Measurements from ENCODE around the gene TTC39B. TPM values are rescaled to one million over a fixed set of nuclear protein-coding genes. Genes with fewer than 3 reads are reported as not detected.

TTC39B gene
- total RNA-seq, 1 donor from 2014 or later = 6.2 TPM

DNA sequence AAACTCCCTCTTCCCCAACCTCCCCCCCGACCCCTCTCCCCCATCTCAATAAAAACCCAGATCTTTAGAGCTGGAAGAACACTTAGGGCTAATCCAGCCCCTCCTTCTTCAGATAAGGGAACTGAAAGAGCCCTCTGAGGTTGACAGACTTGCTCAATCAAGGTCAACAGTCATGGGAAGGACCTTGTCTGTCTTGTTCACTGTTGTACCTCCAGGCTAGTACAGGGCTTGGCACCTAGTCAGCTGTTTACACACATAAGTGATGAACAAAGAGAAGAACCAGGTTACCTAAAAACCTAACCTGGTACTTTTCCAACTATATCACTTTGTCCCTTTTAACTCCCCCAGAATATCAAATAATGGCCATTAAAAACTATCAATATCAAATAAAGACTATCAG is 2.4 kb downstream of the TTC39B start:
- no peak for DNase-seq (ENCODE audit: low read depth)

DNA sequence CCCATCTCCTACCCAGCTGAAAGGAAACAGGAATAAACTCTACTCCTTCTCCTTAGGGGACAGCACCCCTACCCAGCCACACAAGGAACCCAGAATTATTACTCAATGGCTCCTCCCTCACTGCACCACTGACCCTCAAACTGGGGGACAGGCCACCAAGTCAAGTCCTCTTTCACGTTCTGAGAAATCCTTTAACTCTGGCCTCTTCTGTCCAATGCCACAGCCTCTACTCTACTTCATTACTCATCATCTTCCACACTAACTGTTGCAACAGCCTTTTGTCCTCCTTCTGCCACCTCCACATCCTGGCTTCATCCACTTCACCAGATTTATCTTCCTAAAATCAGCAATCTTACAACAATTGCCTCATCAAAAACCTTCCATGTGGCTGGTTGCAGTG is 6.8 kb downstream of the TTC39B start:
- no peak for DNase-seq (ENCODE audit: low read depth)

DNA sequence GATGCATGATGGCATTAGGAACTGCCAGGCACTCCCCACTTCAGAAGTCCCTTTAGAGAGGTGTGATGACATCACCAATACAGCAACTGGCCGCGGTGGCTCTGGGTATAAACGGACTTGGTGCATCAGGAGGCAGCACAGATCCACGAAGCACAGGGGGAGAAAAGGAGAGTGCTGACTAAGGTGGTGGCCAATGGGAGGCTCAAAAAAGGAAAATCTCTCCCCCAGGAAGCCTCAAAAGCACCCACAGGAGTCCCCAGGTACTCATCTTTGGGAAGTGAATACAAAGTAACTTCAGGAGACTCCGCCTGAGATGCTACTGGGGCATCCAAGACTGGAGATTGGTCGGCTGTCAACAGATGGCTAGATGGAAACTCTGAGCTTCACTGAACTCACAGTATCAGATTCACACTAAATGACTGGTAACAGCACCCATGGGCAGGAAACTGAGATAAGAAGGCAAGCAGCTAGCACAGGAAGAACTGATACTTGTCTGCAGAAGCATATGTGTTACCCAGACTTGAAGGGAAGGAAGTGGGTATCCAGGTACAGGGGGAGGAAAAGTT is 7.6 kb downstream of the TTC39B start:
- DNase-seq (ENCODE audit: low read depth) = no peak

DNA sequence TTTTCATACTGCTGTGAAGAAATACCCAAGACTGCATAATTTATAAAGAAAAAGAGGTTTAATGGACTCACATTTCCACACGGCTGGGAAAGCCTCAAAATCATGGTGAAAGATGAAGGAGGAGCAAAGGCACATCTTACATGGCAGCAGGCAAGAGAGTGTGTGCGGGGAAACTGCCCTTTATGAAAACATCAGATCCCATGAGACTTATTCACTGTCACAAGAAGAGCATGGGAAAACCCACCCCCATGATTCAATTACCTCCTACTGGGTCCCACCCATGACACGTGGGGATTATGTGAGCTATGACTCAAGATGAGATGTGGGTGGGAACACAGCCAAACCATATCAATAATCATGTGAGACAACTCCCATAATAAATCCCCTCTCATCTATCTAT is 8.7 kb downstream of the TTC39B start:
- no peak for DNase-seq (ENCODE audit: low read depth)

DNA sequence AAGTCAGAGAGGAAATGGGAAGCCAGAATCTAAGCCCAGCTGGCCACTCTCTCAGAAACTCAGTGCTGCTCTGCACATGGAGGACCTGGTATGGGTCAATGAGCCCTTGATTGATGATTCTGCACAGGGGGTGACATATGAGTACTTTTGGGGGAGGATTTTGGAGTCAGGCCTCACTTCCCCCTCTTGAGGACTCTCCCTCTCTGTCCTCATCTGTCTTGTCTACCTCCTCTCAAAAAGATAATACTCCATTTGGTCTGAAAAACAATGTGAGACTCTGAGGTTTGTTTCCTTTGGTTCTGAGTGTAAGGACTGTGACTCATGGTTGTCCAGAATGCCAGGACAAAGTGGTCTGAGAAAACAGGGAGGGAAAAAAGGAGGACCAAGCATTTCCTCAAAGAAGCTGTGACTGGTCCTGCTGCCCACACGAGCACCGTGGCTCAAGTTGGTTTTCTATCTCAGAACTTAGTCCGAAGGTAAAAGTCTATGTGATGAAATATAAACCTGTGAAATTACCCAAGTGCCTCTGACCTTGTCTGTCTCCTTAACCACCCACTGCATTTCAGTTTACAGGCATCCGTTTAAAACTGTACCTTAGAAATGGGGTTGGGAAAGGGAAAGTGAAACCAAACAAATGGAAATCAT is 11.1 kb downstream of the TTC39B start:
- peak; percentile 60 for DNase-seq (ENCODE audit: low read depth)

DNA sequence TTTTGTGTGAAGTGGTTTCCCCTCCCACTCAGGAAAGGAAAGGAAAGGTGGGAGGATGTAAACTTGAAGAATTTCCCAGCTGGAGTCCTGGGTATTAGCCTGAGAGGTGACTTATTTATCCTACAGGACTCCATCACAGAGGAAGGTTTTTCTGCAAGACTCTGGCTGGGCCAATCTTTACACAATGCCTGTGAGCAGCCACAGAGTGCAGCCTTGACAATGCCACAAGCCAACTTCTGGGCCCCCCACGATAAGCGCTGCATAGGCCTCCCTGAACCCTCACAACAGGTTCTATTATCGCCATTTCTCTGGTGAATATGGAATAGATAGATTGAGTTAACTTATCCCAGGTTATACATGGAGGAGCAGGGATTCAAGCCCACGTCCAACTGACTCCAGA is 12.4 kb downstream of the TTC39B start:
- no peak for DNase-seq (ENCODE audit: low read depth)

DNA sequence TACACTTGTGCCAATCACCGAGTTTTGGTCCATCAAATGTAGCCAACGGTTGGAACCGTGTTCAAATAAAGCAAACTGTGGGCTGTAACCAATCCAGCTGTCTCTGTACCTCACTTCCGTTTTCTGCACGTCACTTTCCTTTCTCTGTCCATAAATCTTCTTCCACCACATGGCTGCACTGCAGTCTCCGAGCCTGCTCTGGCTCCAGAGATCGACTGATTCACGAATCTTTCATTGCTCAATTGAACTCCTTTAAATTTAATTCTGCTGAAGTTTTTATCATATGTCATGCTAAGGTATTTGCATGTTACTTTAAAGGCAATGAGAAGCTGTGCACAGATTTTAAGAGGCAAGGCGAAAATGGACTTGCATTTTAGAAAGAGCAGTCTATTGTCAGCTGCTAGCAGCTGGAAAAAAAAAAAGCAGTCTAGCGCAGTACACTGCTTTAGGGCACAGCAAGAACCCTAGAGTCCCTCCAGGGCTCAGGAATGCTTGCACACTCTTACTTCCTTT is 13.2 kb downstream of the TTC39B start:
- peak; percentile 49 for DNase-seq (ENCODE audit: low read depth)

DNA sequence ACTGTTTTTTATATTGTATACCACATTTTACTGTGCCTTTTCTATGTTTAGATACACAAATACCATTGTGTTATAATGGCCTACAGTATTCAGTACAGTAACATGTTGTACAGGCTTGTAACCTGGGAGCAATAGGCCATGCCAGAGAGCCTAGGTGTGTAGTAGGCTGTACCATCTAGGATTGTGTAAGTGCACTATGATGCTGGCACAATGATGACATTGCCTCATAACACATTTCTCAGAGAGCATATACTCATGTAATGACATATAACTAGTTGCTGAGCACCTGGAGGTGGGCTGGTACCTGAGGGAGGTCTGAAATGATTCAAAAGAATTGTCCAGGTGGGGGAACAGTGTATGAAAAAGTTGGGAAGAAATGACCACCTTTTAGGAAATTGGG is 13.9 kb downstream of the TTC39B start:
- DNase-seq (ENCODE audit: low read depth) = no peak

DNA sequence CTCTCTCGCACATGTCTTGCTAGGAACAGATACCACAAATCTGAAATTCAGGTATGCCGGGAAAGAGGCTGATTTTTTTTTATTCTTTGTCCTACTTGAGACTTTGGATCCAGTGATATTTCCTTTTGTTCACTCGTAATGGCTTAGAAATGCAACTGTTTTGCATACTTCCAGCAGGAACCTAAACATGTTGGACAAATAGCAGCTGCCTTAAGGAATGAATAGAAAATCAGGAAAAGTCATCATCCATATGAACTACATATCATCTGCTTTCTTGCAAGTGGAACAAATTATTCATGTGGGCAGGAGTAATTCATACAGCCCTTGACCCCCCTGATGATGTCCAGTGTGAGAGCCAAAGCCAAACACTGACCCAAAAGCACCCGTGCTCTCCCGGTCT is 17.4 kb downstream of the TTC39B start:
- DNase-seq (ENCODE audit: low read depth) = no peak

DNA sequence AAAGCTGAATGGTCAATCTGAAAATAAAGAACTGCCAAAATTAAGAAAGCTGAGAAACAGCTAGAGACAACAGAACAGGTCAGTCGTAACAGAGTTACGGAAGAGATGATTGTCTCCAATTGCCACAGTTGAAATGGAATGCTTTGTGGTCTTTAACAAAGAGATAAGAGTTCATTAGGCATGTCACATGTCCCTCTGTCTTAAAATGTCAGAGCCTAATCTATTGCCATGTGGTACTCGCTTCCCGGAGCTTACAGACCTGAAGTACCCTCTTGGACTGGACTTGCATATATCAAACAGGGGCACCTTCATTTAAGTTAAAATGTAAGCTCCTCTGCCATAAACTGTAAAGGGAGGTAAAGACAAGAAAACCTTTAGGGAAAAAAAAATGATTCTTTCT is 19.7 kb downstream of the TTC39B start:
- no peak for DNase-seq (ENCODE audit: low read depth)

DNA sequence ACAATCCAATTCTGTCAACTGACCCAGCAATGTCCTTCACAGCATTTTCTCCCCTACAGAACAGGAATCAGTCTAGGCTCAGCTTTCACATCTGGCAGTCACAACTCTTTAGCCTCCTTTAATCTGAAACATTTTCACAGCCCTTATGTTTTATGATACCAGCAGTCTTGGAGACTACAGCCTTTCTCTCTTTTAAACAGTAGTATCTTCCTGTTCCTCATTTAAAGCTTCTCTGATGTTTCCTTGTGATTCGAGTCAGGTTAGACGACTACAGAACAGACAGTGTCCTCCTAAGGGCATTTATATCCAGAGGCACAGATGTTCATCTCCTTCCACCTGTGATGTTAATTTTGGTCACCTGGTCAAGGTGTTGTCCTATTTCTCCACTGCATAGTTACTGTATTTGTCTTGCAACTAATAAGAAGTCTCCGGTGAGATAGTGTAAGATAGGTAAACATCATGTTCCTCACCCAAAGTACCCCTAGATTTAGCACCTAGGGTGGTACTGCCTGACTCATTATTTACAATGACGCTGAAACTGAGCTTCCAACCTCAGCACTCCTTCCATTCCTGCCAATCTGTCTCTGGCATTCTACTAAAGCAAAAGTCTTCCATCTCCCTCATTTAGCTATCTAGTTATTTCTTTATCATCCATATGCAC is 20.7 kb downstream of the TTC39B start:
- no peak for DNase-seq (ENCODE audit: low read depth)

DNA sequence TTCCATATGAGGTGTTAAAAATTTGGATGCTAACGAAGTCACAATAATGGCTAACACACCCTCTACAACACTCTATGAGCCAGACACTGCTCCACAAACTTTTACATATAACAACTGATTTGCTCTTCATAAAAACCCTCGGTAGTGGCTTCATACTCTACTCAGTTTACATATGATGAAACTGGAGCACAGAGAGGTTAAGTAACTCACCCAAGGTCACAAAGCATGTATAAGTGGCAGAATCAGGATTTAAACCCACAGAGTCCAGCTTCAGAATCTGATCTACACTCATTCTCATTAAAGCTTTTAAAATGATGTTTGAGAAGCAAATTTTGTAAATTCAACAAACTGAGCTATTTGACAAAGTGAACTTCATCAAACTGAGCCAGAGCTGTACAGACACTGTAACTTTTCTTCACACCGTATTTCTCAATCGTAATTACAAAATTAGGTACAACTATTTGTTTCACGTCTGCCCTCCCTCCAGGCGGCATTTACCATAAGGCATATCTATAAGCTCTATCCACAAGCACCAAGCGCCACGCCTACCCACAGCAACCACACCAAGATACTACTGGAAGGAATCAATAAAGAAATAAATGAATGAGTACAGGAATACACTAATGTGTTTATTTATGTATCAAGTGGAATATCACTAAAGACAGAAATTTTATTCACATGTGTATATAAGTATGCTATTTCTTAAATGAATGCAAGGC is 24.3 kb downstream of the TTC39B start:
- DNase-seq (ENCODE audit: low read depth) = no peak

DNA sequence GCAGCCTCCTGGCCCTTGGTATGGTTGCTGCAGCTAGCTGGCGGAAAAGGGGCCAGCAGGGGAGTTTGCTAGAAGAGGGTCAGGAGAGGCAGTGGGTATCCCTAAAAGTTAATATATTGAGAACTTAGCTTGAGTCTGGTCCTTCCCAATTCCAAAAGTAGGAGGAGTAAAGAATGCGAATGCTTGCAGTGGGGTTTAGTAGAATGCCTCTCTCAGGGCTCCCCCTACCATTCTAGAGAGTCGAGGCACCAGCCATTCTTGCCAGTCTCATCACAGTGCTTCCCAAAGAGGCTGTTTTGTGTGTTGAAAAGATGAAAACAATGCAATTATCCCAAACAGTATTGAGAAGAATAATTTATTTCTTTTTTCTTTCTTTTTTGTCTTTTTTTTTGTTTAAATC is 26.4 kb downstream of the TTC39B start:
- no peak for DNase-seq (ENCODE audit: low read depth)

DNA sequence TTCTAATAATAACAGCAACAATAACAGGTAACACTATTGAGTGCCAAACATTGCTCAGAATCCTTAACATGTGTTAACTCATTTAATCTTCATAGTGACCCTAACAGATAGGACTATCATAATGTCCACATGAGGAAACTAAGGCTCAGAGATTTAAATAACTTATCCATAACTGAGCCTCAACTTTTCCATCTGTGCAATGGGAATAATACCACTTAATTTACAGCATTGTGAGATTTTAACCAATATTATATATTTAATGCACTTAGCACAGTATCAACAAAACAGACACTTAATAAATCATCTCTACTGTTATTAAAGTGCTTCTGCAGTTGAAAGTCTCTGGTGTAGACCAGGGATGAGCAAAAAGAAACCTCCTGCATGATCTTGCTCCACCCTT is 28.2 kb downstream of the TTC39B start:
- DNase-seq (ENCODE audit: low read depth) = no peak

DNA sequence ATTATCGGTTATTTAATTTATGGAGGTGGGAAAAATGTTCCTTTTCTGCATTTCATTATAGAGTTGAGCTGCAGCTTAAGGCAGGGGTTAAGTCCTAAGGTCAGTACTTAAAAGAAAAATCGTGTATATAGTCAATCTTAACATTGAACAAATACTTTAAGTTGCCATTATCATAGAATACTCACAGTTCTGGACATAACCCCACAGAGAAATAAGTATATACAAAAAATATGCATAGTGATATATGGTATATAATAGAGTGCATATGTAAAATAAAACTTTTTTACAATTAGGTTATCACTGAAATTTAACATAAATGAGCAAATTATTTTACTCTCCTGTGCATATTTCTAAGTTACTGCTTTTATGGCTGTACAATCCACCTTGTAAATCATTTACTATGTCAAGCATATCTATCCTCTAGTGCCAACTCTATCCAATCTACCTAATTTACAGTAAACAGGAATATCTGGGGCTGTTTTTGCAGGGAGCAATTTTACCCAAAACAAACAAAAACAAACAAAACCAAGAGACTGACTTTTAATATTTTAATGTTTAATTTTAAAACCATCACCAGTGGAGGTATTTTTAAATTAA is 28.8 kb downstream of the TTC39B start:
- DNase-seq (ENCODE audit: low read depth) = no peak

DNA sequence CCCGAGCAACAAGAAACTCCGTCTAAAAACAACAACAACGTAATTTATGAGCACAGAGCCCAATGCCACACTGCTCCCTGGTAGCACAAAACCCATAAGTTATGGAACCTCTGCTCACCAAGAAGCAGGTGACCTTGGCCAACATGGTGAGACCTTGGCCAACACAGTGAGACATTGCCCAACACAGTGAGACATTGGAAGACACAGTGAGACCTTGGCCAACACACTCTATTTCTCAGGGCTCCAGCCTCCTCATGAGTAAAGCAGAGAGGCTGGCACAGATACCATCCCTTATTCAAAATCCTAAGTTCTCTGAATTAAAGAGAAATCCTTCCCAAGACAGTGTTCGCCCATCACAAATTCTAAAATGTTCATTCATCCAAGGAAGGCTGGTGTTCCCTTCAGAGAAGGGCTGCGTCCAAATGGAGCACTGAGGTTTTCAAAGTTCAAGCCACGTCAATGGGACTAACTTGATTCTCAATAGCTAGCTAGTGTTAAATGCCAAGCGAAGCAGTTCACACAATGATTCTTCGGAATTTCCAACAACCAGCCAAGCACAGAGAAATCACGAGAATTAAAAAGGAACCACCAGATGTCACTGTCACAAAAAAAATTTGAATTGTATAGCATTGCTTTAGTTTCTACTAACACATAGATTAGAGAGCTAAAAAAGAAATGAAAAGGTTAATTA is 29.5 kb downstream of the TTC39B start:
- DNase-seq (ENCODE audit: low read depth) = peak; percentile 42

DNA sequence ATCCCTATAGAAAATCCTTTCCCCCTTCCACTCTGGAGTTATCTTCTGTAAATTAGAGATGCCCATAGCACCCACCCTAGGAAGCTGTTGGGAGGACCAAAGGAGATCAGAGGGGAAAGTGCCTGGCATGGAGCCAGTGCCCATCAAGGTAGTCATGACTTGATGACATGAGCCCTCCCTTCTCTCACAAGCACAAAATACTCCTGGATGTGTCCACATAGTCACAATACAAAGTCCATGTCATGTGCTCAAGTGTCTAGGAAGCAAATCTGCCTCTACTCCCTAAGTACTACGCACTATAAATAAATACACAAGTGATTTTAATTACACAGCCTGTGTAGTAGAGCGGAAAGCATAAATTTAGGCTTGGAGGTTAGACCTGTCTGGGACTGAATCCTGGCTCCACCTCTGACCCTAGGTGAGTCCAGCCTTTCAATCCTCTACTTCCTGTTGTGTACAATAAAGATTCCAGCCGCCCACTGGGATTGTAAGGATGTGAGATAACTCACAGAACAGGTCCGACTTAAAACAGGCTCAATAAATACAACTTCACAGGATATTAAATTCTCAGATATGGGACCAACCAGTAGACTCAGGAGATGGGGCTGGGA is 30.6 kb downstream of the TTC39B start:
- no peak for DNase-seq (ENCODE audit: low read depth)

DNA sequence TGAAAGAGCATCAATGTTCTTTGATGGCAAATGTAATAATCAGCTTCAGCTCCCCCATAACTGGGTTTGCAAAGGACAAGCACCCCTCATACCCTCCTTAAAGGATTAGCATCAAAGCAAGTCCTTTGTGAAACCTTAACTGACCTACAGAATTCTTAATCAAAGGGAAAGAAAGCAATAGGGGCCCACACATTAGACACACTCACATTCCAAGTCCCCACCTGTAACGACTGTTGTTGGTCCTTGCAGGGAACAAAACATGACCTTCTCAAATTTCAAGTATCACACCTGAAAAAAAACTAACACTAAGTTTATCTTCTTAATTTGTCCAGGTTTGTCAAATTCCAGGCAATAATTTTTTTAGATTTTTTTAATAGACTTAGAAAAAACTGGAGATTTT is 32.6 kb downstream of the TTC39B start:
- no peak for DNase-seq (ENCODE audit: low read depth)

DNA sequence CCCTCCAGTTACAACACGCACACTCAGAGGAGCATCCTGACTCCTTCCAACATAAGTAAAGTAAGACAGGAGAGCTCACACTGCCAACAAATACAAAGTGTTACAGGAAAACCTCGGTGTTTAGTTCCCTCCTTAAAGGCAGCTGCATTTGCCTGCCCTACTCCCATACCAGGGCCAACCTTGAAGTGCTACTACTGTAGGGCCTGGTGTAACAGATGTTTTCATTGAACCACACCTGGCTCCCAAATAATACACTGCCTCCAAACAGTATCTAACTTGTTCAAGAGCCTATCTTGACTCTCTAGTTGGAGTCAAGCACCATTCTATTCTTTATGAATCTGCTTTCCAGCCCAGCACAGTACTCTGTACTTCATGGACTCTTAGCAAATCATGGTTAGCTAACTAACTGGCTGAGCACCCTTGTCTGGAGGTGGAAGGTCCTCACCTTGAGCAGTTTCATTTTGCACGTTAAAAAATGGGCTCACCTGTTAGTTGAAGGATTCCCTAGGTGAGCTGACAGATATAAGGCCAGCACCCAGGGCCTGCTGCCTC is 34.6 kb downstream of the TTC39B start:
- DNase-seq (ENCODE audit: low read depth) = no peak

DNA sequence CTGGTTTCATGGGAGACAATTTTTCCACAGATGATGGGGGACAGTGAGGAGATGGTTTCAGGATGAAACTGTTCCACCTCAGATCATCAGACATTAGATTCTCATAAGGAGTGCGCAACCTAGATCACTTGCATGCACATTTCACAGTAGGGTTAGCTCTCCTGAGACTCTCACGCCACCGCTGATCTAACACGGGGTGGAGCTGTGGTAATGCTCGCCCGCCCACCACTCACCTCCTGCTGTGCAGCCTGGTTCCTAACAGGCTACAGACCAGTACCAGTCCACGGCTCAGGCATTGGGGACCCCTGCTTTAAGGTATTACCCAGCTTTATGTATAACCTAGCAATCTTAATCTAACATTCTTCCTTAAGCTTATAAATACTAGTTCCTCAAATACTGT is 35.6 kb downstream of the TTC39B start:
- DNase-seq (ENCODE audit: low read depth) = no peak
